ENCODE data around the gene CCDC127. TPM values are rescaled to one million over a fixed set of nuclear protein-coding genes. Genes with fewer than 3 reads are reported as not detected.
A peak's percentile ranks its signal among the peaks of the same experiment; 100 is the strongest.

The CCDC127 gene
- total RNA-seq, 1 donor from 2014 or later, result 7.0 TPM

DNA sequence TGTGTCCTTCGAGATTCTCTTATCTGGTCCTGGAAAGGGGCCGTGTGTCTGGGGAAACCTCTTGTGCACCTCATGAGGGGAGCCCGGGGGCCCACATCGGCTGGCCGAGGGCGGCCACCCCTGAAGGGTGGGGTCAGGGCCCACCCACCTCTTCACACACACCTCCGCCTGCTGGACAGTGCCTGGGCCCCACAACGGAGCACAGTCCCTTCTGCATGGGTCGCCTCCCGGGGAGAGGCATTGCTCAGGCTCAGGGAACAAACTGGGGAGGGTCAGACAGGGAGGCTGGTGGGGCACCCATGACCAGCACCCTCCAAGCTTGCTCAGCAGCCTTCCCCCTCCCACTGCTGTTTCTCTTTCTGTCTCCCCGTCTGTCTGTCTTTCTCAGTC lies 28.0 kb downstream of the CCDC127 start:
- Histone ChIP-seq H3F3A (ENCODE audit: low read depth) (no peaks in the 10 kb centered on the region), H4K20me1 (ENCODE audit: low read depth) (peaks cover 16% of the 10 kb centered on the region), H3K36me3 (no peaks in the 10 kb centered on the region), H3K9me3 (ENCODE audit: low read depth) (no peaks in the 10 kb centered on the region), H3K4me2 (no peak overlapping the region), H3K4me1 (no peaks in the 10 kb centered on the region), H2AFZ (replicated peaks) (no peak overlapping the region), H3K9ac (no peak overlapping the region), H3K27me3 (no peaks in the 10 kb centered on the region), H3K4me3 (no peak overlapping the region), H3K27ac (no peak overlapping the region), H3K79me2 (ENCODE audit: low read depth) (no peaks in the 10 kb centered on the region)
- TF ChIP-seq EZH2phosphoT487 (IDR thresholded peaks at IDR 0.05) (no peak), EZH2 (IDR thresholded peaks at IDR 0.05) (no peak)
- TF ChIP-seq, protein P1, sequence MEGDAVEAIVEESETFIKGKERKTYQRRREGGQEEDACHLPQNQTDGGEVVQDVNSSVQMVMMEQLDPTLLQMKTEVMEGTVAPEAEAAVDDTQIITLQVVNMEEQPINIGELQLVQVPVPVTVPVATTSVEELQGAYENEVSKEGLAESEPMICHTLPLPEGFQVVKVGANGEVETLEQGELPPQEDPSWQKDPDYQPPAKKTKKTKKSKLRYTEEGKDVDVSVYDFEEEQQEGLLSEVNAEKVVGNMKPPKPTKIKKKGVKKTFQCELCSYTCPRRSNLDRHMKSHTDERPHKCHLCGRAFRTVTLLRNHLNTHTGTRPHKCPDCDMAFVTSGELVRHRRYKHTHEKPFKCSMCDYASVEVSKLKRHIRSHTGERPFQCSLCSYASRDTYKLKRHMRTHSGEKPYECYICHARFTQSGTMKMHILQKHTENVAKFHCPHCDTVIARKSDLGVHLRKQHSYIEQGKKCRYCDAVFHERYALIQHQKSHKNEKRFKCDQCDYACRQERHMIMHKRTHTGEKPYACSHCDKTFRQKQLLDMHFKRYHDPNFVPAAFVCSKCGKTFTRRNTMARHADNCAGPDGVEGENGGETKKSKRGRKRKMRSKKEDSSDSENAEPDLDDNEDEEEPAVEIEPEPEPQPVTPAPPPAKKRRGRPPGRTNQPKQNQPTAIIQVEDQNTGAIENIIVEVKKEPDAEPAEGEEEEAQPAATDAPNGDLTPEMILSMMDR (IDR thresholded peaks at IDR 0.05), result no peak
- Mint-ChIP-seq H3K36me3 (no peaks in the 10 kb centered on the region), H3K9me3 (no peaks in the 10 kb centered on the region), H3K4me3 (no peak overlapping the region), H3K27ac (no peak overlapping the region), H3K27me3 (ENCODE audit: insufficient read depth, low read depth) (peaks cover 5% of the 10 kb centered on the region), H3K4me1 (peaks cover 12% of the 10 kb centered on the region)
- no peak for DNase-seq (ENCODE audit: low spot score)

- Mint-ChIP-seq H3K27me3 (ENCODE audit: insufficient read depth, low read depth) (peaks cover 5% of the 10 kb centered on the region), H3K27ac (no peak overlapping the region), H3K36me3 (no peaks in the 10 kb centered on the region), H3K9me3 (no peaks in the 10 kb centered on the region), H3K4me1 (peaks cover 12% of the 10 kb centered on the region), H3K4me3 (no peak overlapping the region)
- Histone ChIP-seq H3K4me2 (no peak overlapping the region), H3F3A (ENCODE audit: low read depth) (no peaks in the 10 kb centered on the region), H3K27ac (no peak overlapping the region), H4K20me1 (ENCODE audit: low read depth) (peaks cover 16% of the 10 kb centered on the region), H3K36me3 (no peaks in the 10 kb centered on the region), H3K4me3 (no peak overlapping the region), H2AFZ (replicated peaks) (no peak overlapping the region), H3K79me2 (ENCODE audit: low read depth) (no peaks in the 10 kb centered on the region), H3K9ac (no peak overlapping the region), H3K27me3 (no peaks in the 10 kb centered on the region), H3K9me3 (ENCODE audit: low read depth) (no peaks in the 10 kb centered on the region), H3K4me1 (no peaks in the 10 kb centered on the region)
- DNase-seq (ENCODE audit: low spot score), result no peak
- TF ChIP-seq, protein P1 (IDR thresholded peaks at IDR 0.05), result no peak
- TF ChIP-seq EZH2phosphoT487 (IDR thresholded peaks at IDR 0.05), result no peak
- TF ChIP-seq EZH2 (IDR thresholded peaks at IDR 0.05), result no peak
Observed at GRCh38 chr5:189486-189885, 28.5 kb downstream of the CCDC127 start.

DNA sequence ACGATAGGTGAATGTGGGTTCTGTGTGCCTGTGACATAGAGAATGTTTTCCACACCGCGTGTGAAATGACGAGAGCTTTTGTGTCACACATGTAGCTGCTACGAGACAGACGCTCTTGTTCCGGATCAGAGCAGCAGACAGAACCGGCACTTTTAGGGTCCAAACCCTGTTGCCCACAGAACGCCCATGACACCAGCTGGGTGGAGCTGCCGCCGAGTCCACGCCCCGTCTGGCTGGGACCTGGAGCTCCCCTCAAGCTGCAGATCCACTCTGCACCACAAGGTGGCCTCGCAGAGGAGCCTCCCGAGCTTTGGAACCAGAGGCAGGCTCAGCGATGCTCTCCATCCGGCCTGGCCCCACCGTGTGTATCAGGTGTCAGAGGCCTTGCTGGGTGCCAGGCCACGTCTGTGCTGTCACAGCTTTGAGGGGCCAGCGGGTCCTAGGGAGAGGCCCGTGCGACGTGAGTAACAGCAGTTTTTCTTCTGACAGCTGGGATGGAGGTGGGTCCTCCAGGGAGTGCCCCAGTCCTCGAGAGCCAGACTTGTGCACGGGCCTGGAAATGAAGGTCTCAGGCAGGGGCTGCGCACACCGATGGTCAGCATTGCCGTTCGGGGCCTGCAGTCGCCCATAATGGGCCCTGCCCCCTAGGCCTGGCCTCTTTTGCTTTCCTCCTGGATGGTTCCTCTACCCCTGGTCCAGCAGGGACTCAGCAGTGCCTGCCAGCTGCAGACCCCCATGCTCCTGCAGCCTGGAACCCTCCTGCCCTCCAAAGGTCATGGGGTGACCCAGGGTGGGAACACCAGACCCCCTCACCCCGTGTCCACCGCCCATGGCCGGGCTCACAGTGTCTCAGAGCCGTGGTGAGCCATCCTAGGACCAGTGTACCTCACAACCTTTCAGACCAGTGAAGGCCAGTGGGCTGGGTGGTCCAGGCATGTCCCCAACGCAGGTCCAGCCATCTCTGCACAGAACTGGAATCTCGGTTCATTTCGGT lies 29.2 kb downstream of the CCDC127 start:
- H3K4me1 Mint-ChIP-seq, result peaks cover 12% of the 10 kb centered on the region
- Histone ChIP-seq H3K79me2 (ENCODE audit: low read depth) (no peaks in the 10 kb centered on the region), H4K20me1 (ENCODE audit: low read depth) (peaks cover 16% of the 10 kb centered on the region), H3K27me3 (no peaks in the 10 kb centered on the region), H3K36me3 (no peaks in the 10 kb centered on the region), H3K4me1 (no peaks in the 10 kb centered on the region), H3K27ac (no peak overlapping the region), H3F3A (ENCODE audit: low read depth) (no peaks in the 10 kb centered on the region), H3K9me3 (ENCODE audit: low read depth) (no peaks in the 10 kb centered on the region), H3K4me3 (no peak overlapping the region), H3K9ac (no peak overlapping the region), H2AFZ (replicated peaks) (no peak overlapping the region), H3K4me2 (peak overlapping the region; percentile 11)
- no peaks in the 10 kb centered on the region for H3K36me3 Mint-ChIP-seq
- TF ChIP-seq, protein P1 (IDR thresholded peaks at IDR 0.05), result peak; percentile 87
- TF ChIP-seq EZH2 (IDR thresholded peaks at IDR 0.05), result no peak
- H3K27me3 Mint-ChIP-seq (ENCODE audit: insufficient read depth, low read depth), result peaks cover 5% of the 10 kb centered on the region
- peak; percentile 92 for DNase-seq (ENCODE audit: low spot score)
- H3K9me3 Mint-ChIP-seq, result no peaks in the 10 kb centered on the region
- no peak overlapping the region for H3K27ac Mint-ChIP-seq
- H3K4me3 Mint-ChIP-seq, result peak overlapping the region; percentile 38
